Activated T-cell treated with anti-CD3 and anti-CD28 coated beads, Interleukin-2, amount 50 U/mL, for 1 hour (primary cell): ENCODE data around the gene ARID2.

ENCODE experiments used
- DNase-seq: peaks from one replicate; pipeline ENCODE4 v3.0.0-alpha.2; 2020

ARID2 gene

GRCh38 chr12:45872446-45872845, 142.9 kb downstream of the ARID2 start:
- DNase-seq: no peak

GRCh38 chr12:45877069-45877468, 147.6 kb downstream of the ARID2 start:
- DNase-seq: no peak

GRCh38 chr12:45878630-45879255, 149.2 kb downstream of the ARID2 start:
- no peak for DNase-seq

GRCh38 chr12:45879363-45879895, 149.9 kb downstream of the ARID2 start:
- no peak for DNase-seq

GRCh38 chr12:45880533-45880932, 151.0 kb downstream of the ARID2 start:
- DNase-seq: no peak

- DNase-seq: no peak
These were observed 153.7 kb downstream of the ARID2 start for GRCh38 chr12:45883187-45883586.

- no peak for DNase-seq
These were observed 157.2 kb downstream of the ARID2 start for GRCh38 chr12:45886685-45887084.

GRCh38 chr12:45887544-45887943, 158.0 kb downstream of the ARID2 start:
- no peak for DNase-seq

- DNase-seq: no peak
These were observed 160.8 kb downstream of the ARID2 start for GRCh38 chr12:45890276-45890675.

GRCh38 chr12:45893240-45893639, 163.7 kb downstream of the ARID2 start:
- DNase-seq: no peak

- DNase-seq: no peak
These were observed 166.5 kb downstream of the ARID2 start for GRCh38 chr12:45895961-45896360.

- no peak for DNase-seq
These were observed 168.6 kb downstream of the ARID2 start for GRCh38 chr12:45898094-45898493.

- DNase-seq: no peak
These were observed 178.4 kb downstream of the ARID2 start for GRCh38 chr12:45907955-45908354.

- DNase-seq: no peak
These were observed 179.7 kb downstream of the ARID2 start for GRCh38 chr12:45909041-45909713.

GRCh38 chr12:45912774-45913173, 183.3 kb downstream of the ARID2 start:
- DNase-seq: no peak

- no peak for DNase-seq
These were observed 184.1 kb downstream of the ARID2 start for GRCh38 chr12:45913631-45914030.

- DNase-seq: no peak
These were observed 184.6 kb downstream of the ARID2 start for GRCh38 chr12:45914090-45914489.

GRCh38 chr12:45915405-45915804, 185.9 kb downstream of the ARID2 start:
- no peak for DNase-seq

GRCh38 chr12:45918818-45919217, 189.3 kb downstream of the ARID2 start:
- DNase-seq: no peak

- no peak for DNase-seq
These were observed 198.8 kb downstream of the ARID2 start for GRCh38 chr12:45928309-45928708.

GRCh38 chr12:45930369-45930768, 200.9 kb downstream of the ARID2 start:
- no peak for DNase-seq

- no peak for DNase-seq
These were observed 204.0 kb downstream of the ARID2 start for GRCh38 chr12:45933504-45933903.

- DNase-seq: no peak
These were observed 205.4 kb downstream of the ARID2 start for GRCh38 chr12:45934956-45935355.

- DNase-seq: no peak
These were observed 209.1 kb downstream of the ARID2 start for GRCh38 chr12:45938566-45938965.

GRCh38 chr12:45939759-45940158, 210.3 kb downstream of the ARID2 start:
- no peak for DNase-seq
